Kidney epithelial cell (primary cell): ENCODE results near the gene CREBRF. TPM values are rescaled to one million over a fixed set of nuclear protein-coding genes. Genes with fewer than 3 reads are reported as not detected.
"Not testable (repeated sequence)": the region's sequence is repeated elsewhere in the genome, so short reads cannot be mapped to it uniquely, and the experiment has no call there.

Source experiments
- DNase-seq: peaks from one replicate; pipeline ENCODE4 v3.0.0-alpha.2; 2010; ENCODE audit warnings: low read depth
- H3K27me3 ChIP-seq: 2 replicates; pipeline ENCODE4 v1.6.0; 2011; ENCODE audit warnings: low read length; ENCODE audit not compliant: control insufficient read depth, insufficient read depth
- H3K36me3 ChIP-seq: 2 replicates; pipeline ENCODE4 v1.5.1; 2011; ENCODE audit warnings: low read length; ENCODE audit not compliant: control insufficient read depth, insufficient read depth
- H3K4me3 ChIP-seq: 2 replicates; pipeline ENCODE4 v1.5.1; 2011; ENCODE audit warnings: low read depth, mild to moderate bottlenecking, control low read depth, low read length
- total RNA-seq: library from RNA; depleted of rRNA; stranded (reverse); fragments of >200 nt; gene quantifications from 2 replicates; pipeline ENCODE4 v1.2.3, GENCODE V29; 2015
- TF ChIP-seq, protein P1 (sequence below): IDR thresholded peaks from 2 replicates; pipeline ENCODE4 v1.5.1; 2011; ENCODE audit warnings: mild to moderate bottlenecking, moderate library complexity, low read length, control low read depth, inconsistent platforms; ENCODE audit not compliant: insufficient read depth, poor library complexity, severe bottlenecking

CREBRF gene
- total RNA-seq, 1 donor from 2014 or later = 11.4 TPM

DNA sequence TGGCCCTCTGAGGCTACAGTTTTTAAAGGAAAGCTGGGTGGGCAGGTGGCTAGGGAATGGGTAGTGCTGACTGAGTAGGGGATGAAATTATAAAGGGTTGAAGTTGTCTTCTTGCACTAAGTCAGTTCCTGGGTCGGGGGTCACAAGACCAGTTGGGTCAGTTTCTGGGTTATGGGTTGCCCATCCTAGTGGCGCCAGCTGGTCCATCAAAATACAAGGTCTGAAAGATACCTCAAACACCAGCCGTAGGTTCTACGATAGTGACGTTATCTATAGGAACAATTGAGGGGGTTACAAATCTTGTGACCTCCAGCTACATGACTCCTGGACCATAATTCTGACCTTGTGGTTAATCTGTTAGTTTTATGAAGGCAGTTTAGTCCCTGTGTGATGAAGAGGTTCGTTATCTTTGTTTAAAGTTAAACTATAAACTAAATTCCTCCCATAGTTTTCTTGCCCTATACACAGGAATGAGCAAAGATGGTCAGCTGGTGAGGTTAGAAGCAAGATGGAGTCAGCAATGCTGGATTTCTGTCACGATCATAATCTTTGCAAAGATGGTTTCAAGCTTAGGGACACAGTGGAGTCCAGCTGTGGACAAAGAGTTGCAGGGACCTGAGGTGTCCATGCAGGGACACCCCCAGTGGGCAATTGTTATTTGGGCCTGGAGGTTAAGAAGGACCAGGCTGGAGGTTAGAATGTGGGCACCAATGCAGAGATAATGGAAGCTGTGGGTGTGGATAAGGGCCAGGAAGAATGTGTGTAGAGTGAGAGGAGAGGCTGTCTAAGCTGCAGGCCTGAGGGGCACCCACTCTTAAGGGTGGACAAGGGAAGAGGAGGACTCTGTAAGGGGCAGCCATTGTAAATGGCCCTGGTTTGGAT lies 14.0 kb upstream of the CREBRF start:
- no peaks in the 10 kb centered on the region for H3K27me3 ChIP-seq
- H3K4me3 ChIP-seq = no peak overlapping the region
- TF ChIP-seq, protein P1, sequence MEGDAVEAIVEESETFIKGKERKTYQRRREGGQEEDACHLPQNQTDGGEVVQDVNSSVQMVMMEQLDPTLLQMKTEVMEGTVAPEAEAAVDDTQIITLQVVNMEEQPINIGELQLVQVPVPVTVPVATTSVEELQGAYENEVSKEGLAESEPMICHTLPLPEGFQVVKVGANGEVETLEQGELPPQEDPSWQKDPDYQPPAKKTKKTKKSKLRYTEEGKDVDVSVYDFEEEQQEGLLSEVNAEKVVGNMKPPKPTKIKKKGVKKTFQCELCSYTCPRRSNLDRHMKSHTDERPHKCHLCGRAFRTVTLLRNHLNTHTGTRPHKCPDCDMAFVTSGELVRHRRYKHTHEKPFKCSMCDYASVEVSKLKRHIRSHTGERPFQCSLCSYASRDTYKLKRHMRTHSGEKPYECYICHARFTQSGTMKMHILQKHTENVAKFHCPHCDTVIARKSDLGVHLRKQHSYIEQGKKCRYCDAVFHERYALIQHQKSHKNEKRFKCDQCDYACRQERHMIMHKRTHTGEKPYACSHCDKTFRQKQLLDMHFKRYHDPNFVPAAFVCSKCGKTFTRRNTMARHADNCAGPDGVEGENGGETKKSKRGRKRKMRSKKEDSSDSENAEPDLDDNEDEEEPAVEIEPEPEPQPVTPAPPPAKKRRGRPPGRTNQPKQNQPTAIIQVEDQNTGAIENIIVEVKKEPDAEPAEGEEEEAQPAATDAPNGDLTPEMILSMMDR = no peak
- no peaks in the 10 kb centered on the region for H3K36me3 ChIP-seq
- no peak for DNase-seq

DNA sequence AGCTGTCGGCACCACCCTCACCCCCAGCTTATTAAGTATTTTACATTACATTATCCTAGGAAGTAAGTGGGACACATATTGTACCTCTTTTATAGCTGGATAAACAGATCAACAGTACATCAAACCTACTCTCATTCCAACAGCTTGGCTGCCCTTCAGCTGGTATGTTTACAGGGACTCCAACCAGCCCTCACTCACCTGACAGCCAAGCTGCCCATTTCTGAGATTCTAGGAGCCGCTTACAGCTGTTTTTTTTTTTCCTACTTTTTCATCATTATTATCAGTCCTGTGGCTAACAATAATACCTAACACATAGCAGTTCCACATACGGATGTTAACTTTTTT lies 13.4 kb upstream of the CREBRF start:
- TF ChIP-seq, protein P1 = no peak
- no peaks in the 10 kb centered on the region for H3K36me3 ChIP-seq
- no peaks in the 10 kb centered on the region for H3K27me3 ChIP-seq
- no peak for DNase-seq
- H3K4me3 ChIP-seq = no peak overlapping the region

- Histone ChIP-seq H3K4me3 (no peak overlapping the region), H3K27me3 (no peaks in the 10 kb centered on the region), H3K36me3 (no peaks in the 10 kb centered on the region)
- TF ChIP-seq, protein P1 = no peak
- DNase-seq = no peak
Observed at GRCh38 chr5:173045474-173045873, 10.7 kb upstream of the CREBRF start.

GRCh38 chr5:173047096-173047837 lies 8.9 kb upstream of the CREBRF start:
- not testable (repeated sequence) for H3K4me3 ChIP-seq, H3K36me3 ChIP-seq, H3K27me3 ChIP-seq

DNA sequence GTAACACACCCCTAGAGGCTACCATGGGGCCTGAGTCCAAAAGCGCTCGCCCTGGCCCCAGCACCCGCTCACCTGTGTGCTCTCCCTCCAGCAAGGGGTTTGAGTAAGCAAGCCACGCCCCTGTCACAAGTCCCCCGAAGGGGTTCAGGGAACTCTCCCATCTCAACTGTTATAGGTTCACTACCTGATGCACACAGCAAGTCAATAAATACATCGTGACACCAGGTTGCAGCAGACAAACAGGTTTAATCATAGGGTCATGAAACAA lies 8.4 kb upstream of the CREBRF start:
- no peak for DNase-seq
- Histone ChIP-seq H3K4me3 (no peak overlapping the region), H3K27me3 (no peaks in the 10 kb centered on the region), H3K36me3 (no peaks in the 10 kb centered on the region)
- TF ChIP-seq, protein P1 = no peak

More at GRCh38 chr5:173047096-173047837, 8.9 kb upstream of the CREBRF start:
- DNase-seq = not testable (repeated sequence)

GRCh38 chr5:173050791-173051190 lies 5.4 kb upstream of the CREBRF start:
- no peak overlapping the region for H3K4me3 ChIP-seq
- DNase-seq = no peak
- no peaks in the 10 kb centered on the region for H3K27me3 ChIP-seq
- H3K36me3 ChIP-seq = no peaks in the 10 kb centered on the region
- TF ChIP-seq, protein P1 = no peak
